ENCODE results near the gene NHLRC4. TPM values are rescaled to one million over a fixed set of nuclear protein-coding genes. Genes with fewer than 3 reads are reported as not detected.
A peak's percentile ranks its signal among the peaks of the same experiment; 100 is the strongest.

Gene NHLRC4
- total RNA-seq, 1 experiment from 2014 or later: not detected

DNA sequence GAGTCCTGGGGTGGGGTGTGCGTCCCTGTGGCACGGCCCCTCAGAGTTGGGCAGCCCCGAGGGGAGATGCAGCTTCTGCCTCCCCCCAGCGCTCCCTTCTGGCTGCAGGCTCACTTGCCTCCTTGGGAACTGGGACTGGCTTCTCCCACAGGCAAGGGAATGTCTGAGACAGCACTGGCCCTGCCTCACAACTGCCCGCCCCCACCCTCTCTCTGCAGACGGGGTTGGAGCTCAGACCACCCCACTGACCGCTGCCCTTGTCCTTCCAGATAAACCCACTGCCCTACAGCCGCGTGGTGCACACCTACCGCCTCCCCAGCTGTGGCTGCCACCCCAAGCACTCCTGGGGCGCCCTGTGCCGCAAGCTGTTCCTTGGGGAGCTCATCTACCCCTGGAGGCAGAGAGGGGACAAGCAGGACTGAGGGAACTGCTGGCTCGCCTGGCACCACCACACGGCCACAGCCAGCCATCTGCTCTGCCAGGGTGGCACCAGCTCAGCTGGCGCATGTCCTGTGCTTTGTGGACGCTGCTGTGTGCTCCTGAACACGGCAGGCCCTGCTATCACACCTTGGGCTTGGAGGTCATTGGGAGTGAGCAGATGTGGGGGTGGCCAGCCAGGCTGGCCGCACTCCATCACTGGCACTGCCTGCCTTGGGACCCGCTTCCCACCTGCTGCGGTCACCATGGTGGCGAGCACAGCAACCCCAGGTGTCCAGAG, 16.0 kb downstream of the NHLRC4 start:
- DNase-seq (ENCODE audit: low spot score): no peak

DNA sequence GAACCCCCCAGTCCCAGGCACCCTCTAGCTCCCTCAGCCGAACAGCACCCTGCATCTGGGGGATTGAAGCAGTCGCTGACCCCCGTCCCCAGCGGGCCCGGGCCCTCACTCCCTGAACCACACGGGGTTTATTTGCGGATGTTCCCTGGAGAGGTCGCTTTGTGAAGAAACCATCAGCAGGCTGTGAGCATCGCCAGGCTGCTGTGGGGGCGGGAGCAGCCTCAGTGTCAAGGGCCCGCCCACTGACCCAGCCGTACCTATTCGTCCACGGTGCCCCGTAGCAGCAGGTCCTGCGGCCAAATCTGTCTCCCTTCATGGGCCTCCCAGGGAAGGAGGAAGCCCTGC, 16.6 kb downstream of the NHLRC4 start:
- no peak for DNase-seq (ENCODE audit: low spot score)

DNA sequence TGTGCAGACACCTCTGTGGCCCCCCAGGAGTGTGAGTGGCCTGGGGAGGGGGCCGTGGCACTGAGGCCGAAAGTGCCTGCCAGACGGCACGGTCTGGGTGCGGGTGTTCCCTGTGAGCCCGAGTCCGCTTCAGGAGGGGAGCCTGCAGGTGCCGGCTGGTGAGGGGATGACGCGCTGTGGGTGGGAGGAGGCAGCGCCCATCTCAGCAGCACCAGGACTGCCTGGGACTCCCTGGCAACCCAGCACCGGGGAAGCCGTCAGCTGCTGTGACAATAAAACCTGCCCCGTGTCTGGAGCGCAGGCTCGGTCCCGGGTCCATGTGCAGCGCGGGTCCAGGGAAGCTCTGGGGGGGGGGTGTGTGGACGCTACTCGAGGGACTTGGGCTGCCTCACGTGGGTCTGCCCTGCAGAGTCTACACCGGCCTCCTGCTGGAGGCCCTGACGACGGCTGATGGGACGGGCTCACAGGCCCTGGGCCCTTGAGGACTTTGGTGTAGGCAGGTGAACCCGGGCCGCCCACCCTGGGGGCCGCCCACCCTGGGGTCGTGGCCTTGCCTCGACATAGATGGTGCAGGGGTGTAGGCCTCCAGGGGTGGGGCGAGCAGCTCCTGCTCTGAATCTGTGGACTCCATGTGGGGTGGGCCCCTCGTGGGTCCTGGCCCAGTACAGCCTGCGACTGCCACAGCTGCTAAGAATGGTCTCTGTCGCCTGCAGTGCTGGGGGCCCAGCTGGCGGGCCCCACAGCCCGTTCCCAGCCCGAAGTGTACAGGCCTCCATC, 17.2 kb downstream of the NHLRC4 start:
- no peak for DNase-seq (ENCODE audit: low spot score)

DNA sequence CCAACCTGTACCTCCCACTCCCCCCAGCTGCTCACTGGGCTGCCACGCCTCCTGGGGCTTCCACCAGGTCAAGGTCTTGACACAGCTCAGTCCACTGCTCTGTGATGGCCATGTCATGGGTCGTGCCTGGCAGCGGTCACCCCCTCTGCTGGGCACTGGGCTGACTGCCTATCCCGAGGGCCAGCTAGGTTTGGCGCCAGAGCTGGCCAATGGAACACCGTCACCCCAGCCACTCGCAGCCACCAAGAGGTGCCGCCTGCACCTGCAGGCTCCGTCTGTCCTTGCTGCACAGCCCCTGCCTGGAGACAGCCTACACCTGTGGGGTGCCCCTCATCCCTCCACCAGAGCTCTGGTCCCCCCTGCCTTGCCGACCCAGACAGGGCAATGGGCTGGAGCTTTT, 18.5 kb downstream of the NHLRC4 start:
- DNase-seq (ENCODE audit: low spot score): no peak

DNA sequence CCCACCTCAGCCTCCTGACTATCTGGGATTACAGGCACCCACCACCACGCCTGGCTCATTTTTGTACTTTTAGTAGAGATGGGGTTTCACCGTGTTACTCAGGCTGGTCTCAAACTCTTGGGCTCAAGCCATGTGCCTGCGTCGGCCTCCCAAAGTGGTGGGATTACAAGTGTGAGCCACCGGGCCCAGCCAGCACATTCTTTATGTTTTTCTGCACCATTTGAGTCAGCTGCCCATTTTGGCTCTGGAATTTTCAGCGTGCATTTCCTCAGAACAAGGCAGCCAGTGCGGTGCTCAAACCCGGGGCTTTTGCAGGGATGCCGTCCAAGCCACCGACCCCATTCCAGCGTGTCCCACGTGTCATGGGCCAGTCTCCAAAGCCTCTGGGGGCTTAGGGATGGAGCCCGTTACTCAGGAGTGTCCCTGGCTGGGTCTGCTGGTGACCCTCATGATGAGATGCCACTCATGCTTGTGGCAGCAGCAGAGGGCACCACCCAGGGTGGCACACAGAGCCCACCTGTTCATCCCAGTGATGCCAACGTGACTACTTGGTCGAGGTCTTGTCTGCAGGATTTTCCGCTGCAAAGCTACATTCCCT, 19.3 kb downstream of the NHLRC4 start:
- DNase-seq (ENCODE audit: low spot score): no peak

DNA sequence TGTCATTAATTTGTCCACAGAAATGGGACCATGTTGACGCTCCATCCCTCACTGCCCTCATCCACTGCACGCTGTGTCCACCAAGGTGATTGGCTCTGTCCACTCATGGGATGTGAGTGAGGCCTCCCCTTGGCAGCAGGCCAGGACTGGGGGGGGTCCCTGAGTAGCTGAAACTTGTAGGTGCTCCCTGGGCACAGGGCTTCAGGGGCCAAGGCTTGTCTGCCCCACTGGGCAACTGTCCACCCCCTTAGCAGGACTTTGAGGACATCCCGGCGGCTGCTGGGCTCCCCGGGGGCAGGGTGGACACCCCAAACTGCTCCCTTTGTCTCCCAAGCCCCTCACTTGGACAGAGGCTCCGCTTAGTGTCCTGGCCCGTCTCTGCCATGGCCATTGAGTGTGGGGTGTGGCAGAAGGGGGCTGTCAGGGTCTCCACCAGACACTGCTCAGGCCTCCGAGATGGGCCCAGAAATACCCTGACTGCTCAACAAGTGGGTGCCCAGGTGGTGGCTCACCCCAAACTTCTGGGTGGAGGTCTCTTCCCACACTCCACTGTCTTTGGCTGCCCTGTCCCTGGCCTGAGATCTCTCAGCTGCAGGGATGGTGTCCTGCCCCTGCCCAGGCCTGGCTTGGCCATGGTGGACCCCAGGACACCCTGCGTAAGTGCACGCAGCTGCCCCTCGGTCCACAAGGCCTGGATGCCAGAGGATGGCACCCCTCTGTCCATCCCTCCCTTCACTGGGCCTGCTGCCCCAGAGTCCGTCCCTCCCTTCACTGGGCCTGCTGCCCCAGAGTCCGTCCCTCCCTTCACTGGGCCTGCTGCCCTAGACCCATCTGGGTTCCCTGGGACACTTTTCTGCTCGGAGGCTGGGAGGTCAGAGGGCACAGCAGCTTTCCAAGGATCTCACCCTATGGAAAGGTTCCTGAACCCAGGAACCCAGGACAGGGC, 20.1 kb downstream of the NHLRC4 start:
- no peak for DNase-seq (ENCODE audit: low spot score)

DNA sequence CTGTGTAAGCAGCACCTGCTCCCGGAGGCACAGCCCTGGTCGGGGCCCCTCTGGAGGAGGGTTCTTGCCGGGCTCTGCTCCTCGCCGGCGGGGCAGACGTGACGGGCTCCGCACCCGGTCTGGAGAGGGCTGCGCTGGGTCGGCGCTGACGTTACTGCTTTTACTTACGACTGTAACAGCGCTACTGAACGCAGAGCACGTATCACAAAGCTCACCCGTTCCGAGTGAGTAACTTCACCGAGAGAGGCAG, 21.8 kb downstream of the NHLRC4 start:
- DNase-seq (ENCODE audit: low spot score): peak; percentile 62

DNA sequence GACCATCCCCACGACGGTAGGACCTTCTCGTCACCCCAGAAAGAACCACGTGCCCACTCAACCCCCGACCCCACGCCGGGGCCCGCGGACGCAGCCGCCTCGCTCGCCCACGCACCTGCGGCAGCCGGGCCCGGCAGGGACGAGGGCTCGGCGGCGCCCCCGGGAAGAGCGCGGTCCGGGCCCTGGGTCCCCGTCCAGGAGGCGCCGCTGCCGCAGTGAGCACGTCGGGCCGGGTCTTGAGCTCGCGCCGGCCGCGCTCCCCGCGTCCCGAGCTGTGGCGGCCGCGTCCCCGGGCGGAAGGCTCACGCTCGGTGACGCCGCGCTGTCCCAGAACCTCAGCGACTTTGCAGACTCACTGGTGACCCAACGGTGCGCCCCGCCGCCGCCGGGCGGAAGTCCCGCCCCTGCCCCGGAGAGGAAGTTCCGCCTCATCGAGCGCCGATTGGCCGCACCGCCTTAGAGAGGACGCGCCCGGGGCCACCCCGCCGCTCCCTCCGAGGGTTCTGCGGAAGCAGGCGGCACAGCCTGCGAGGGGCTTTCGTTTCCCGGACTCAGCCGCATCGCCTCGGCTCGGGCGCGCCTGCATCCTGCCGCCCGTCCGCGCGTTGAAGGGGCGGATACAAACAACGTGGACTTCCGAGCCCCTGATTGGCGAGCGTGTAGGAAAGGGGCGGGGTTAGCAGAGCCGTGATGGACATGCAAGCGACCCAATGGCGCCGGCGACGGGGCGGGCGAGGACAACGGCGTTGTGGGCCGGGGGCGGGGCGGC, 22.3 kb downstream of the NHLRC4 start:
- DNase-seq (ENCODE audit: low spot score): peak; percentile 90

DNA sequence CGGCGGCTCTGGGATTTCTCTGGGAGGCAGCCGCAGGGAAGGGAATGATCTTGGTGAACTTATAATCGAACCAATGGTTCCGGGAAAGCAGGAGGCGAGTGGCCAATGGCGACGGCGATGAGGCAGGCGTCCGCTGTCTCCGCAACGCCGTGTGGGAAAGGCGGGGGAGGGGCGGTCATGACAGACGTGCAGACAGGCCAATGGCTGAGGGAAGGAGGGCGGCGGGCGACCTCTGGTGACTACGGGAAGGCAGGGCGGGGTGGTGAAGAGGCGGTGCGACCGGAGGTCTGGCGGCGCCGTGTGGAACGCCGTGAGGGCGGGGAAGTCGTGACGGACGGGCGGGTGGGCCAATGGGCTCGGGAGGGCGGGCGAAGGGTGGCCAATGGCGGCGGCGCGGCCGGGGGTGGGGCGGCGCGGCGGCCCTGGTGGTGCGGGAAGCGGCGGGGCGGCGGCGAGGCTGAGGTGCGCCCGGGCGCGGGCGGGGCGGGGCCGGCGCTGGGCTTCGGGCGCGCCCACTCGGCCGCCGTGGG, 22.9 kb downstream of the NHLRC4 start, which contains the start of gene RAB40C:
Gene RAB40C, plus strand, starts transcription at position 409 of the 530 bp plus-strand sequence. CDS start 226 bp downstream, outside the sequence.
- peak; percentile 95 for DNase-seq (ENCODE audit: low spot score)

DNA sequence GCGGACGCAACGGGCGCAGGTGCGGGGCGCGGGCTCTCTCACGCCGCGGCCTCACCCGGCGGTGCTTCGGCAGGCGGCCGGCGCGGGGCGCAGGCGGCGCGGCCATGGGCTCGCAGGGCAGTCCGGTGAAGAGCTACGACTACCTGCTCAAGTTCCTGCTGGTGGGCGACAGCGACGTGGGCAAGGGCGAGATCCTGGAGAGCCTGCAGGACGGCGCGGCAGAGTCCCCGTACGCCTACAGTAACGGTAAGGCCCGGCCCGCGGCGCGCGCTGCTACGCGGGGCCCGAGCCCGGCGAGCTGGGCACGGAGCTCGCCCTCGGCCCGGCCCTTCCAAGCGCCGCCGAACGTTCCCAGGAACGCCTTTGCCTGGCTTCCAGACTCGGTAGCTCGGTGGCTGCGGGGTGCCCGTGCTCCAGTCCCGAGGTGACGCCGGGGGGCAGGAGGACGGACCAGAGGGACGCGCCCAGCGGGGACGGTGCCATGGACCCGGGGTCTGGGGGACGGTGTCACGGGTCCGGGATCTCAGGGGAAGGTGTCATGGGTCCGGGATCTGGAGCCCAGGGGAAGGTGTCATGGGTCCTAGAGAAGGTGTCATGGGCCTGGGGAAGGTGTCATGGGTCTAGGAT, 23.5 kb downstream of the NHLRC4 start:
- DNase-seq (ENCODE audit: low spot score): no peak

DNA sequence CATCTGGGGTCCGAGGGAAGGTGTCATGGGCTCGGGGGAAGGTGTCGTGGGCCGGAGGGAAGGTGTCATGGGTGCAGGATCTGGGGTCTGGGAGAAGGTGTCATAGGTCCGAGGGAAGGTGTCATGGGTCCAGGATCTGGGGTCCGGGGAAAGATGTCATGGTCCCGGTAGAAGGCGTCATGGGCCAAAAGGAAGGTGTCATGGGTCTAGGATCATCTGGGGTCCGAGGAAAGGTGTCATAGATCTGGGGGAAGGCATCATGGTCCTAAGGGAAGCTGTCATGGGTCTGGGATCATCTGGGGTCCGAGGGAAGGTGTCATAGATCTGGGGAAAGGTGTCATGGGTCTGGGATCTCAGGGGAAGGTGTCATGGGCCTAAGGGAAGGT, 24.0 kb downstream of the NHLRC4 start:
- no peak for DNase-seq (ENCODE audit: low spot score)

DNA sequence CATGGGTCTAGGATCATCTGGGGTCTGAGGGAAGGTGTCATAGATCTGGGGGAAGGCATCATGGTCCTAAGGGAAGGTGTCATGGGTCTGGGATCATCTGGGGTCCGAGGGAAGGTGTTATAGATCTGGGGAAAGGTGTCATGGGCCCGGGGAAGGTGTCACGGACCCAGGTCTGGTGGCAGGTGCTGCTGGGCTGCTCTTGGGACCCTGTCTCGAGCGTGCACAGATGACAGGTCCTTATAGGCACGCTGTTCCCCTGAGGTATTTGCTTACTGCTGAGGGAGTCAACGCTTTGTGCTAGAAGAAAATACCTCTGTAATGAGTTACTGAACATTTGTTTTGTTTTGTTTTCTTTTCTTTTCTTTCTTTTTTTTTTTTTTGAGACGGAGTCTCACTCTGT, 24.4 kb downstream of the NHLRC4 start:
- no peak for DNase-seq (ENCODE audit: low spot score)

DNA sequence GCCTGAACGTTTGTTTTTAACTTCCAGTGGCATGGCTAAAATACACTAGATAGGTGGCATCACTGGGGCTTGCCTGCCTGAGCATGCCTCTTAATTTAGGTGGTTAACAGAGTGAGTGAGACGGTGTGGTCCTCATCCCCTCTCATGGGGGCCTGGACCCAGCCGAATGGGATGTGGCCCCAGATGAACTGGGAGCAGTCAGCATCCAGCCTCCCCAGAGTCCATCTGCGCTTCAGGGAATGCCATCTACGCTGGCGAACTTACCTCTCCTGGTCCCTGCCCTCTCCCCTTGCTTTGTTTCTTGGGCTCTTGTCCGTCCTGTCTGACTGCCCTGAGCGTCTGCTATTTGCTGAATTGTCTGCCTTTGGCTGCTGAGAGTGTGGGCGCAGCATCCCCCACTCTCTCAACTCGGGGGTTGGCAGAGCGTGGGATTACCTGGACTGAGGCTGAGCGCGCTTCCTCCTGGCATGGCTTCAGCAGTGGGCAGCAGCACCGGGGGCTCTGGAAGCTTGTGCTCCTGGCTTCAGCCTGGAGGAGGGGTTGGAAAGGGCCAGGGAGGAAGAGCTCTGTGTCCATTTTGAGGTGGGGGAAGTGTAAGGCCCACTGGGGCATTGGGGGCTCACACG, 25.2 kb downstream of the NHLRC4 start:
- DNase-seq (ENCODE audit: low spot score): no peak

DNA sequence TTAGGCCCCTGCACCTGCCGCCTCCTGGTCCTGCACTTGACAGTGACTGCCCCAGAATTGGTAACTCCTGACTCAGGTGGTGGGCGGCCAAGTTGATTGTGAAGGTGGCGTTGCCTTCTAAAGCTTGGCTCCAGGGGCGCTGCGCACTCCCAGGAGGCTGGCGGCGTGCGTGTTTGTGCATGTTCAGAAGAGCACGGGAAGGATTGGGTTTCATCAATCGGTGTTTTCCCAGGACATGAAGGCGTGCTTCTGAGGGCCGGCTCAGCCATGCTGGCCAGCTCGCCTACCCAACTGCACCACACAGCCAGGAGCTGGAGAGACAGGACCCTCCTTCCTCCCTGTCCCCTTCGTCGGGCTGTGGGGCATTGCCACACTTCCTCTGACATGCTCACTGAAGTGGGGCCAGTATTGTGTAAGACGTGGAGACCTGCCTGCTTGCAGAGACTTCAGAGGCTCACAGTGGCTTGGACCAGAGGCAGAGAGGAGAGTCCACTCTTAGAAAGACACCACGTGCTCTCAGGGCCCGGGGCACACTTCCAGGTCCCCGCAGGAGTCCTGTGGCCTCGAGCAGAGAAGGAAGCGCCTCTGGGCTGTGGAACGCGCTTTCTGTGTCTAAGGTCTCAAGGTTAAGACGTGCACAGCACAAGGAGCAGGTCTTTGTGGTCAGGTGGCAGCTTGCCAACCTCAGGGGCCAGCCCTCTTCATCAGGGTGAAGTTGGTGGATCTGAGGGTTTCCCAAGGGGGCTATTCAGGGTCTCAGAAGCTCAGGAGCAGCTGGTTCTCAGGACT, 25.9 kb downstream of the NHLRC4 start:
- no peak for DNase-seq (ENCODE audit: low spot score)

DNA sequence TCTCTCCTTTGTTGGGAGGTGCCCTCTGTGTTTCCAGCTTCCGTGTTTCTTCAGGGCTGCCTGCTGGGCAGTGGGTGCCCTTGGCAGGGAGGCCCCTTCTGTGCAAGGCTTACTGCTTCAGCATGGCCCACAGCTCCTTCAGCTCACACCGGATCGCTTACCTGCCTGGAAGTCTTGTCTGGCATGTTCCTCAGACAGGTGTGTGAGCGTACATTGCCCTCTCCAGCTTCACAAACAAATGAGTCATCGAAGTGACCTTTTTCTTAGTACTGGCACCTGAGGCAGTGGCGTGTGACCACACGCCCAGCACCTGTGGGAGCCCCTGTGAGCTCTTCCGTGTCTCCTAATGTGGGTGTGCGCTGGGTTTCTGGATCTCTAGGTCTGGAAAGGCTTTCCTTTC, 26.6 kb downstream of the NHLRC4 start:
- no peak for DNase-seq (ENCODE audit: low spot score)

DNA sequence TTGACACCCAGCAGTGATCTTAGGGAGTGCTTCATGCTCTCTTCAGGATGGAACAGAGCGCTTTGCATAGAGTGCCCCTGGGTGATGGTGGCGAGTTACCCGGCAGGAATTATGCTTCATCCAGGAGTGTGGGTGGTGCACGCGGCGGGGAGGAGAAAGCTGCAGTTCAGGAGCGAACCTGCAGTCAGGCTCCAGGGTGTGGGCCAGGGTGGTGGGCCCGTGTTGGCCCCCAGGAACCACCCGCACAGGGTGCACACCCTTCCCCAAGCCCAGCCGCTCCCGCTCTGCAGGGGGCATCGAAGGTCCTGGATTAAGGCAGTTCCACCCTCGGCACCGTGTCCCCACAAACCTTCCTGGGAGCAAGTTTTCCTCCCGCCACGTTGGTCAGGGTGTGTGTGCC, 27.0 kb downstream of the NHLRC4 start:
- no peak for DNase-seq (ENCODE audit: low spot score)

DNA sequence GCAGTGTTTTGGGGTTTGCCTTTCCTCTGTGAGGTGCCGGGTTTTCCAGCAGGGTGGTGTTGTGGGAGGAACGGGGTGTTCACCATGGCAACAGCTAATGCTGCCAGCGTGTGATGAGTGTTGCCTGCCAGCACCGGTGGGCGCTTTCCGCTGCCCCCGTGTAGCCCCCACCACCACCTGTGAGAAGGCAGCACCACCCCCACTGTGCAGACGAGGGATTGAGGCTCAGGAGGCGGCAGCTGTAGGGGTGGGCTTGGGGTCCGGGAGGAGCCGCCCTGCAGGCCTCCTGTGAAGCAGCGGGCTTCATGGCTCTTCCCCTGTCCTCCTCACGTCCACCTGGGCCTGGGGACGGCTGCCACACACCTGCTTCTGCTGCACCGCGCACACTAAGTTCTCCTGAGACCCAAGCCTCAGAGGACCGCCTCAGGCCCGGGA, 28.3 kb downstream of the NHLRC4 start:
- no peak for DNase-seq (ENCODE audit: low spot score)

DNA sequence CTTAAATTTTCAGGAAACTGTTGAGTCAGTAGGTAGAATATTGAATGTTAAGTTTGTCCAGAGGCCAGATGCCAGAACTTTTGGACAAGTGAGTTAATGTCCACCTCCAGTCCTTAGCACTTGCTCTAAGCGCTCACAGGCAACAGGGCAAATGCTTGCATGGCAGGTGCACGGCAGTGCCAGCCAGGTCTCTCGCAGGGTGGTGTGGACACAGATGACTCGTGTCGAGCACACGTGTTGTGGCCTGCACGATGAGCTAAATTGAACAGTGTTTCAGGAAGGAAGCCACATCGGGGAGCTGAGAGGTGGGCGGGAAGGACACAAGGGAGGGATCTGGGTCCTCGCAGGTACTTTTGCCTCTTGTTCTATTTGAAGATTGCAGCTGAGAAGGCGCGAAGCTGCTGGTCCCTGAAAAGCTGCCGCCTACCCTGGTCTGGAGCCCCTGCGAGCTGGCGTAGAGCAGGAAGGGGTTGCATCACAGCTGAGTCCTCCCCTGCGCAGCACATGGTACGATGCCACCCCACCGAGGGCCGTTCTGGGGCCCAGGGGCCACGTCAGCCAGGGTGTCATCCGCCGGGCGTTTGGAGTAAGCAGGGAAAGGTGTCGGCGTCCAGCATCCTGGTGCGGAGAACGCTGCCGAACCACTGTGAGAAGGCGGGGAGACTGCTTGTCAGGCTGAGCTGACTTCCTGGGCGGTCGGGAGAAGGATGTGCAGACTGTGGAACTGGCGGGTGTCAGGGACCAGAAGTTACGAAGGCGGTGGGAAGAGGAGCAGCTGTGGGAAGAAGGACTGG, 29.3 kb downstream of the NHLRC4 start:
- no peak for DNase-seq (ENCODE audit: low spot score)

DNA sequence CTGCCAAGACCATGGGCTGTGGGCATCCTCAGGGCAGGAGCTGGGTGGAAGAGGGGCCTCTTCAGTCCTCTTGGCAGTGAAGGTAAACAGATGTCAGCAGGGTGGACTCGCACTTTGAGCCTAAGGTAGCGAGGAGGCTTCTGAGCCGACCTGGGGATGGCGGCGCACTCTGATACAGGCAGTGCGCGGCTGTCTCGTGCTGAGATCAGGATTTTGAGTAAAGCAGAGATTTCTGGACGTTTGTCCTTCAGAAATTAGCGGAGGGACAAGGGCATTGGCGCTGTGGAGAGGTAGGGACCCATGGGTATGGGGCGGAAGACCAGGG, 29.9 kb downstream of the NHLRC4 start:
- no peak for DNase-seq (ENCODE audit: low spot score)
